ENCODE results near the gene GAS2L1. TPM values are rescaled to one million over a fixed set of nuclear protein-coding genes. Genes with fewer than 3 reads are reported as not detected.
A peak's percentile ranks its signal among the peaks of the same experiment; 100 is the strongest.

Gene GAS2L1
- total RNA-seq, 1 donor, result 15.0 TPM

DNA sequence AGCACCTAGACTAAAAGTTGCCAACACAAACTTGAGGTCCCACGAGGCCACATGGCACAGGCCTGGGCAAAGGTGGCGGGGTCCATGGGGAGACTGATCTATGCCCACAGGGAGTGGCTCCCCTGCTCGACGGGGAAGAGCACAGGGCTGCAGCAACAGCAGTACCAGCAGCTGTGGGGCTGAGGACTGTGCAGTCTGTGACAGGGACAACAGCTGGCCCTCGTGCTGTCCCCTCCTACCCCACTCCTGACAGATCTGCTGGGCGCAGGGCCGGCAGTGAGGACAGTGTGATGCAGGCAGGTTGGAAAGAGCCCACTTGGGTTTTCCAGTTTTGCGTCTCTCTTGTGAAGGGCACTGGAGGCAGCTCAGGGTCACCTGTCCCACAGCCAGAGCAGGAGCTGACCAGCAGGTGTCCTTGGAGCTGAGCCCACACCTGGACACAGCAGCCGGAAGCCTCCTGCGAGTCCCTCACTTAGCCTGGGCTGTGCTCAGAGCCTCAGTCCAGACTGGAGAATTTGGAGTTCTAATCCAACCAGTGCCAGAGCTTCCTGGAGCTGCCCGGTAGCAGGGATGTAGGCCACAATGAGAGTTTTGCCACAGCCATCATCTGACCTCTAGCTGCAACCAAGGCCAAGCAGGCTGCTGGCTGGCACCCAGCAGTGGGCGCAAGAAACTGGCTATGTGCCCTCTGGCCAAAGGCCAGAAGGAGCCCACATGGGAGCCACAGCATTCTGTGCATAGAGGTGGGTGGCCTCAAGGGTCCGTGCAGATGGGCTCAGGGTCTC lies 3.6 kb upstream of the GAS2L1 start:
- TF ChIP-seq, protein P1, sequence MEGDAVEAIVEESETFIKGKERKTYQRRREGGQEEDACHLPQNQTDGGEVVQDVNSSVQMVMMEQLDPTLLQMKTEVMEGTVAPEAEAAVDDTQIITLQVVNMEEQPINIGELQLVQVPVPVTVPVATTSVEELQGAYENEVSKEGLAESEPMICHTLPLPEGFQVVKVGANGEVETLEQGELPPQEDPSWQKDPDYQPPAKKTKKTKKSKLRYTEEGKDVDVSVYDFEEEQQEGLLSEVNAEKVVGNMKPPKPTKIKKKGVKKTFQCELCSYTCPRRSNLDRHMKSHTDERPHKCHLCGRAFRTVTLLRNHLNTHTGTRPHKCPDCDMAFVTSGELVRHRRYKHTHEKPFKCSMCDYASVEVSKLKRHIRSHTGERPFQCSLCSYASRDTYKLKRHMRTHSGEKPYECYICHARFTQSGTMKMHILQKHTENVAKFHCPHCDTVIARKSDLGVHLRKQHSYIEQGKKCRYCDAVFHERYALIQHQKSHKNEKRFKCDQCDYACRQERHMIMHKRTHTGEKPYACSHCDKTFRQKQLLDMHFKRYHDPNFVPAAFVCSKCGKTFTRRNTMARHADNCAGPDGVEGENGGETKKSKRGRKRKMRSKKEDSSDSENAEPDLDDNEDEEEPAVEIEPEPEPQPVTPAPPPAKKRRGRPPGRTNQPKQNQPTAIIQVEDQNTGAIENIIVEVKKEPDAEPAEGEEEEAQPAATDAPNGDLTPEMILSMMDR (IDR thresholded peaks at IDR 0.05; ENCODE audit: insufficient read depth, low read length), result no peak
- no peak overlapping the region for H3K4me3 ChIP-seq (ENCODE audit: low read depth, low read length)
- no peak for DNase-seq (ENCODE audit: low read depth)

DNA sequence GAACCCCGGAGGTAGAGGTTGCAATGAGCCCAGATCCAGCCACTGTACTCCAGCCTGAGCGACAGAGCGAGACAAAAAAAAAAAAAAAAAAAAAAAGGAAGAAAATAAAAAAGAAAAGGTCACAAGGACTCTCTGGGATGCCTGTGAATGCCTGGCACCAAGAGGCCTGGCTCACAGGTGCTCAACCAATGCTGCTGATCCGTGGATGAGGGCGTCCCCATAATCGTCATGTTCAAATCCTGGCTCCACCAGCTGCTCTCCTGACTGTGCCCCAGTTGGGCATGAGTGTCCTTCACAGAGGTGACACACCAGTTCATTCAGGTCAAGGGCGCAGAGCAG lies 645 bp upstream of the GAS2L1 start:
- TF ChIP-seq, protein P1 (IDR thresholded peaks at IDR 0.05; ENCODE audit: insufficient read depth, low read length), result no peak
- no peak for DNase-seq (ENCODE audit: low read depth)
- H3K4me3 ChIP-seq (ENCODE audit: low read depth, low read length), result no peak overlapping the region

DNA sequence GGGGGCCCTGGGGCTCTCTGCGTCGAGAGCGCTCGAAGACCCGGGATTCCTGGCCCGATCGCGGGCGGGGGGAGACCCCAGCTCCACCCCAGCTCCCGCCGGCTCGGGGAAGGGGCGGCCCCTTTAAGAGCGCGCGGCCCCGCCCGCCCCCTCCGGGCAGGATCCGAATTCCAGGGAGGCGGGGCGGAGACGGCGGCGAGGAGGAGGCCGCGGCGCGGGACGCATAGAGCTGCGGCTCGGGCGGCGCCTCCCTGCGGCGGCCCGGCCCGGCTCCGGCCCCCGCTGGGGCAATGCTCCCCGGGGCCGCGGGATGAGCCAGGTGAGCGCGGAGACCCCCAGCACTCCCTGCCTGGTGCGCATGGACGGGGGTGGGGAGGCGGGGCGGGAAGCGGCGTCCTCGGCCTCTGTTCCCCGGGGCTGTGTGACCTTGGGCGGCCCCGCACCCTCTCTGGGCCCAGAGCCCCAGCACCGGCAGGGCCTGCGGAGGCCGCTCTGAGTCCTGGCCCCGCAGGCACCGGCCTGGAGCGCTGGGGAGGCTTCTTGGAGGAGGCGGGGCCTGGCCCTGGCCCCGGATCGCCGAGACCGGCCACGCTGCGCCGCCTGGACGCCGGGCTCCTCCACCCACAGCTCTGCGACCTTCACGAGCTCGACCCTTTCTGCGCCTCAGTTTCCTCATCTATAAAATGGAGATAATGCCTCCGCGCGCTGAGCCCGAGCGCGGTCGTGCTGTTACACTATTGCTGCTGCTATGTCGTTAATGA lies 565 bp downstream of the GAS2L1 start:
- TF ChIP-seq, protein P1 (IDR thresholded peaks at IDR 0.05; ENCODE audit: insufficient read depth, low read length), result no peak
- H3K4me3 ChIP-seq (ENCODE audit: low read depth, low read length), result peak overlapping the region; percentile 83
- DNase-seq (ENCODE audit: low read depth), result peak; percentile 59

DNA sequence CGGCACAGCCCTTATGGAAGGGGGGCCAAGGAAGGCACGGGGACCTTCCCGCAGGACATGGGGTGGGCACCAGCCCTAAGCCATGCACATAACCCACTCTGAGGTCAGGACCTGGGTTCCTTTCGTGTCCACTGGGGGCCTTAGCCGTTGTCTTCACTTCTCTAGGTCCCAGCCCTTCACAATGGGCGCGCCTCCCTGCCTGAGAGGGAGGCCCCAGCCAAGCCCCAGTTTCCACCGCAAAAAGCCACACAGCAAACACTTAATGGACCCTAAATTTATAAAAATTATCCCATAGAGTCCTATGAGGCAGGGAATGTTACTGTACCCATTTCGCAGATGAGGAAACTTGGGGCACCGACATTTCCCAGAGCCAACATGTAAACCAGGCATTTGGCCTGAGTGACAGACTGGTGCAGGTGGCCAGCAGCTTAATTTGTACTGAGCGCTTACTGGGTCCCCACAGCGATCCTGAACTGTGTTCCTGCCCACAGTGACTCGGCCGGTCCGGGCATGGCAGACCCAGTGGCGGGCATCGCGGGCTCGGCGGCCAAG lies 1.2 kb downstream of the GAS2L1 start:
- peak overlapping the region; percentile 83 for H3K4me3 ChIP-seq (ENCODE audit: low read depth, low read length)
- no peak for DNase-seq (ENCODE audit: low read depth)
- TF ChIP-seq, protein P1 (IDR thresholded peaks at IDR 0.05; ENCODE audit: insufficient read depth, low read length), result no peak

DNA sequence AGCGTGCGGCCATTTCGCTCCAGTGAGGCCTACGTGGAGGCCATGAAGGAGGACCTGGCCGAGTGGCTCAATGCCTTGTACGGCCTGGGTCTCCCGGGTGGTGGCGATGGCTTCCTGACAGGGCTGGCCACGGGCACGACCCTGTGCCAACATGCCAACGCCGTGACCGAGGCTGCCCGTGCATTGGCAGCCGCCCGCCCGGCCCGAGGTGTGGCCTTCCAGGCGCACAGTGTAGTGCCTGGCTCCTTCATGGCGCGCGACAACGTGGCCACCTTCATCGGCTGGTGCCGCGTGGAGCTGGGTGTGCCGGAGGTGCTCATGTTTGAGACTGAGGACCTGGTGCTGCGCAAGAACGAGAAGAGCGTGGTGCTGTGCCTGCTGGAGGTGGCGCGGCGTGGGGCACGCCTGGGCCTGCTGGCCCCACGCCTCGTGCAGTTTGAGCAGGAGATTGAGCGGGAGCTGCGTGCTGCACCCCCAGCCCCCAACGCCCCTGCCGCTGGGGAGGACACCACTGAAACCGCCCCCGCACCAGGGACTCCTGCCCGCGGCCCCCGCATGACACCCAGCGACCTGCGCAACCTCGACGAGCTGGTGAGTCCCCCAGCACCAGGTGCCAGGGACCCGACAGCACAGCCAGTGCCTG lies 1.8 kb downstream of the GAS2L1 start:
- no peak for DNase-seq (ENCODE audit: low read depth)
- H3K4me3 ChIP-seq (ENCODE audit: low read depth, low read length), result peak overlapping the region; percentile 83
- TF ChIP-seq, protein P1 (IDR thresholded peaks at IDR 0.05; ENCODE audit: insufficient read depth, low read length), result no peak

DNA sequence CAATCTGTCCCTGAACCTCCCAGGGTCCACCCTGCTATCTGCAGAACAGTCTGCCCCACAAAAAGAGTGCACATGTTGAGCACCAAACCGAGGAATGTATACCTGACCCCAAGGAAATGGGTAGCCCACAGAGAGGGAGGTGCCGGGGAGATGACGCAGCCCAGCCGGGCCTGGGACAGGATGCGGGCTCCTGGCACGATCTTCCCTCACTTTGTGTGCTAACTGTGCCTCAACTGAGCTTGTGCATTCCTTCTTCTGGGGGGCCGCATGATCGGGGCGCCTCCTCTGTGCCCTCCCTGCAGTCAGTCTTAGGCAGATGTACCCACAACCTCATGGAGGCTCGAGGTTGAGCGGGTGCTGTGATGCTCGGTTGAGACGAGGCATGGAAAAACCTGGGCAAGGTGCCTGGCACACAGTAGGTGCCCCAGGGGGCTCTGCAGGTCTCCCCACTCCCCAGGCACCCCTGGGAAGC lies 2.4 kb downstream of the GAS2L1 start:
- DNase-seq (ENCODE audit: low read depth), result peak; percentile 34
- TF ChIP-seq, protein P1 (IDR thresholded peaks at IDR 0.05; ENCODE audit: insufficient read depth, low read length), result no peak
- H3K4me3 ChIP-seq (ENCODE audit: low read depth, low read length), result peak overlapping the region; percentile 39
